GM18505 (cell line): ENCODE measurements around the gene STK32B.
"Not testable (repeated sequence)": the region's sequence is repeated elsewhere in the genome, so short reads cannot be mapped to it uniquely, and the experiment has no call there.

ENCODE experiments used
- ATAC-seq: cut with Tn5 transposase; IDR thresholded peaks from one replicate; pipeline ENCODE4 v1.9.1; 2021; ENCODE audit not compliant: unreplicated experiment
- POLR2A ChIP-seq: IDR thresholded peaks from 4 replicates; pipeline ENCODE4 v1.6.1; 2011; ENCODE audit warnings: borderline replicate concordance; ENCODE audit not compliant: insufficient read depth, insufficient read length; ENCODE audit errors: extremely low read depth

The STK32B gene

DNA sequence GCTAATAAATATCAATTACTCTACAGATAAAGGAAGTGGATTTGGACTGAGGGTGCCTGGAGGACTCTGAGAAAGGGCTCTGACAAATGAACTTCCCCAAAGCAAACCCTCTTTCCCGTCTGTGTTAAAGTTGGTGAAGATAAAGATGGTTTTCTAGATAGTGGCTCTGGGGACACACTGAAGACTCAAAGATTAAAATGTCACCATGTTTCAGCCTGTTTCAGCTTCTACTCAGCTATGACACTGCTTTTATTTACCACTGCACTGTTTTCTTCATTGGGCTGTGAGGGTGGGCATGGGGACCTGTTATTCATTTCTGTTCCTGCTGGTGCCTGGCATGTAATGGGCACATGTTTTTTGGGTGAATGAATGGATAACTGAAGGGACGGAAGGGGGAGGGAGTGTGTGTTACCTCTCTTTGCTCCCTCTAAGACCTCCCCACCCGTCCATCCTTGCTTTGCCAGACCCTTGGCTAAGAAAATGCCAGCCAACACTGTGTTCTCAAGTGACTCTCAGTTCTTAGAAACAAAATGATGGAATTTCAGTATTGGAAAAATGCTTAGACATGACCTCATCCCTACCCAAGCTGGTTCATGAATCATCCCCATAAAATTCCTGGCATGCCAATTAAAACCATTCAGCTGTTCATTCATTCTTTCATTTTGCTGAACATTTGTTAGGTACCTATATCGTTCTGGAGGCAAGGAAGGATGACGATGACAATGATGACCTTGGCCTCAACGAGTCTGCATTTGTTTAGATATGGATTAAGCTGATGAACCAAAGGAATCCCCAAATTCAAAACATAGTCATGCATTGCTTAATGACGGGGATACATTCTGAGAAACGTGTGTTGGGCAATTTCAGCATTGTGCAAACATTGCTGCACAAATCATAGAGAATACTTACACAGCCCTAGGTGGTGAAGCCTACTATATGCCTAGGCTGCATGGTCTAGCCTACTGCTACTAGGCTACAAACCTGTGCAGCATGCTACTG is 13.4 kb upstream of the STK32B start:
- TF ChIP-seq POLR2A: no peak

DNA sequence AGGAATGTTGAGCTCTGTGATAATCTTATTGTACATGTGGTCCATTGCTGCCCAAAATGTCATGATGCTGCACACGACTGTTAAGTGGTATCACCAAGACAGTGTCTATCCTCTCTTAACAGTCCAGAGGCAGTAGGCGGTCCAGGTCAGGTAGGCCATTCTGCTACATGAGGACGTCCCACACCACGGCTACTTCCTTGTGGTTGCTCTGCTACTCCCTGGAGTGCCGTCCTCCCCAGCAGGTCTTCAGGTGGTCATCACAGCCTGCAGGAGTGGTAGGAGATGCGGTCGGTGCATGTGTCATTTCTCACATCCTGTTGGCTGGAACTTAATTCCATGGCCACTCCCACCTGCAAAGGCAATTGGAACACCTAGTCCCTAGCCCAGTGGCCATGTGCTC is 11.5 kb upstream of the STK32B start:
- TF ChIP-seq POLR2A: no peak
- ATAC-seq: no peak

More for the DNA sequence above, 13.4 kb upstream of the STK32B start:
- no peak for ATAC-seq

- ATAC-seq: no peak
- no peak for TF ChIP-seq POLR2A
Measured at GRCh38 chr4:5040856-5041620, 10.2 kb upstream of the STK32B start.

DNA sequence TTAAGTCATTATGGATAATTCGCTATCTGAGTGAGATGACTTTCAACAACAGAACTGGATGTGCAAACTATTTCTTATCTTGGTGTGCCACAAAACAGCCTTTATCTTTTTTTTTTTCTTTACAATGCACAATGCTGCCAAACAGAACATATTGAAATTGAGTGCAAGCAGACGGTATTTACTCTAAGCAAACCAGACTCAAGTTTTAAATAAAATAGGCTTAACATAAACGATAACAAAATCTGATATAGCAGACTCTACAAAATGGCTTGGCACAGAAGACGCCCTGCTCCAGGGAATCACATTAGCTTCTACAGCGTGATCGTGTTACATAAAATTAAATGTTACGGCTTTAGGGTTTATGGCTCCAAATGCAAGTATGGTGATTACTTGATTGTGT is 9.6 kb upstream of the STK32B start:
- no peak for ATAC-seq
- no peak for TF ChIP-seq POLR2A

DNA sequence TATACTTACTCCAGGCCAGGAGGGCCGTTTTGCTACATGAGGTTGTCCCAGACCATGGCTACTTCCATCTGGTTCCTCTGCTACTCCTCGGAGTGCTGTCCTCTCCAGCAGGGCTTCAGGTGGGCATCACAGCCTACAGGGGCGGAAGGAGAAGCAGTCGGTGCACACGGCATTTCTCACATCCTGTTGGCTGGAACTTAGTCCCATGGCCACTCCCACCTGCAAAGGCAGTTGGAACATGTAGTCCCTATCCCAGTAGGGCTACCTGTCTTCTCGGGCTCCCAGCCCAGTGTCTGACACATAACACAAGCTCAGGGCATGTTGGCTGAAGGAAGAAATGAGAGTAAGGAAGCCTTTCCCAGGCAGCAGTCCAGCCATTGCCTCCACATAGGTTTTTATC is 7.7 kb upstream of the STK32B start:
- ATAC-seq: no peak
- no peak for TF ChIP-seq POLR2A

- ATAC-seq: no peak
- no peak for TF ChIP-seq POLR2A
Measured at GRCh38 chr4:5044341-5044740, 6.9 kb upstream of the STK32B start.

DNA sequence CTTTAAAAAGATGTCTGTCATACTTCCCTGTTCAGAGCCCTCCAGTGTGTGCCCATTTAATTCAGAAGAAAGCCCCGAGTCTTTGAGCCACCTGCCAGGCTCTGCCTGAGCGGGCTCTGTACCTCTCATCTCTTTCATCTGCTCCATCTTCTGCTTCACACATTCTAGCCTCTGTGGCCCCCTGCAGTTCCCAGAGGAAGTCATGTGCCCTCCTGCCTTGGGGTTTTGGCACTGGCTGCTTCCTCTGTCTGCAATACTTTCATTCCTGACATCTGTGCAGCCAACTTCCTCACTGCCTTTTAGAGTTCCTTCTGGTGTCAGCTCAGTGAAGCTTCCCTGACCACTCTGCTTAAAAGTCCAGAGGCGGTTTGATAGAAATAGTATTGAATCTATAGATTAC is 6.2 kb upstream of the STK32B start:
- no peak for ATAC-seq
- TF ChIP-seq POLR2A: no peak

DNA sequence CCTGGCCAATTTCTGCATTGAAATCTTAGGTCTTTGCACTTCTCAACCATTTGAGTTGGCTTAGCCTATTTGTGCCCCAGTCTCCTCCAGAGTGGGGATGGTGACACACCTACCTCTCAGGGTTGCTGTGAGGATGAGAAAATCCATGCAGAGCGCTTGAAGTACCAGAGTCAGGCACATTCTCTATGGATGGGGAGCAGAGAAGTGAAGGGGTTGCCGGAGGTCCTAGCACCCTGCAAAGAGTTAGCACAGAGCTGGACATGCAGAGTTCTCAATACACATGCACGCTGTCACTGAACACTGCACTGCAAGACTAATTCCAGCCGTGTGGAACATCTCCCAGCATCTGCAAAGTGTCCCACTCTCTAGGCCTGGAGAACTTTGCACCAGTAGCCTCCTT is 2.6 kb upstream of the STK32B start:
- ATAC-seq: no peak
- no peak for TF ChIP-seq POLR2A

DNA sequence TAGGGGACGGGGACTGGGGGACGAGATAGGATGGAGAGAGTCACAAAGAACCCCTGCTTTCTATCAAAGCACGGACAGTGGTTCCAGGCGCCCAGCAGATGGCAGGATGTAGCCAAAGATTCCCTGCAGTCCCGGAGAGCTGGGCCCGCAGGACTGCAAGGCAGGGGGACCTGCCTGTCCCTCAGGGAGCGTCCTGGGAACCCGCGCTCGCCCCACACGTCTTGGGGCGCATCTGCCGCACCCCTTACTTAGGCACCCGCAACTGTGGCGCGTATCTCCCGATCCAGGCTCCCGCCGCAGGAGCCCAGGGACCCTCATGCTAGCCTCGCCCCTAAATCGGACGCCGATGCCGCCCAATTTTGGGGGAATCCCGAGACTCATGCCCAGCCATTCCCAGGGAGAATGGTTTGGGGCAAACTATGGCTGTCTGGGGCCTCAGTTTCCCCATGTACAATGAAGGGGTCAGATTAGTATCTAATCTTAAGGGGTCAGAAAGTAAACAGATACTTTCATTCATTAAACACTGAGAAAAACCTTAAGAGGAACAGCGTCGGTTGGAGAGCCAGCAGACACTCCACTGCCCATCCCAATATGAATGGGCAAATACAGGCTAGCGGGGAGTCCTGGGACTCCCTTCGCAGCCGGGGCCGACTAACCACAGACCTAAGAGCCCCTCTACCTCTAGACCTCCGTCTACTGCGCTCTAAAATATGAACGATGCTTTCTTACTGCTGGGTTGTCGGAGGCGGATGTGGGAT is 581 bp upstream of the STK32B start:
- ATAC-seq: no peak
- no peak for TF ChIP-seq POLR2A

DNA sequence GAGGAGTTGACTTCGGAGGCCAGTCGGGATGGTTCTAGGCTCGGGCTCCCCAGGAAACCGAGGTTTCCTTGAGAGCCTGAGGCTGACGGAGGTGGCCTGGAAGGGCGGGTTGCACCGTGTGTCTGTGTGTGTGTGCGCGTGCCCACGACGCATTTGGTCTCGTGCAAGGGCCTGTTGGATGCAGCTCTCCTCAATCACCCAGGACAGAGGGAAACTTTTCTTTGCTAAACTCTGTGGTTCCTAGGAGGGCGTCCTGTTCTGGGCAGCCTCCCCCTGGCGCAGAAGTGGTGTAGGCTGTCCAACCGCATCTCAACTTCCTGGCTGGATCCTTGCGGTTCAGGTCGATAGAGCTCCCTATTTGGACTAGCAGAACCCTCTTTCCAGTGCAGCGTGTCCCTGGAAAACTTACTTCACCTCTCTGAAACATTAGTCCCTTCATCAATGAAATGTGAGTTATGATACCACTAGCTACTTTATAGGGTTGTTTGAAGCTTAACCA is 973 bp downstream of the STK32B start:
- no peak for TF ChIP-seq POLR2A
- no peak for ATAC-seq

DNA sequence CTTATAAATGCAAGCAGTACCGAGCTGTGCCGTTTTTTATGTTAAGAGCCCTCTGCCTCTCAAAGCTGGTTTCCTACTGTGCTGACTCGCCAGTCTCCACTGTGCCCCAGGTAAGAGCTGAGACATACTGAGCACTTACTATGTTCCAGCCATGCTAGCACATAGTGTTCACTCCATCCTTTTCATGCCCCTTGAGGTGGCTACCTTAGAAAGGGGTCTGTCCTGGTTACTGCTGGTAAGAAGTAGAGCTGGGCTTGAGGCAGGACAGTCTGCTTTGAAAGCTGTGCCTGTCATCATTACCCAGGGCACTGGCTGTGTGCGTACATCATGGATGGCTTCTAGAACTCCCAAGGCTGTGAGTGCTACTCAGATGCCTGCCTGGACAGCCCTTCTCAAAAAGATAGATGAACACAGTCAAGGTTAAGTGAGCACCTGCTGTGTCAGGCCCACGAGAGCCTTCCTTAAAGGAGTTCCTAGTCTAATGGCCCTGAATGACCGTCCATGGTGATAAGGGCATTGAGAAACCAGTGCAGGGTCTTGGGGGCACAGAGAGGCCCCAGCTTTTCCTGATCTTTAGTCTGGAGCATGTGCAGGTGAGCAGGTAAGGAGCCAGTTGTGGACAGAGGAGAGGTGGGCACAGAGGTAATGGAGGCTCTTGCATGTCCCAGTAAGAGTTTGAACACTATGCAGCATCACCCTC is 1.6 kb downstream of the STK32B start:
- no peak for TF ChIP-seq POLR2A
- ATAC-seq: no peak

- no peak for TF ChIP-seq POLR2A
- no peak for ATAC-seq
Measured at GRCh38 chr4:5054532-5054931, 3.3 kb downstream of the STK32B start.

DNA sequence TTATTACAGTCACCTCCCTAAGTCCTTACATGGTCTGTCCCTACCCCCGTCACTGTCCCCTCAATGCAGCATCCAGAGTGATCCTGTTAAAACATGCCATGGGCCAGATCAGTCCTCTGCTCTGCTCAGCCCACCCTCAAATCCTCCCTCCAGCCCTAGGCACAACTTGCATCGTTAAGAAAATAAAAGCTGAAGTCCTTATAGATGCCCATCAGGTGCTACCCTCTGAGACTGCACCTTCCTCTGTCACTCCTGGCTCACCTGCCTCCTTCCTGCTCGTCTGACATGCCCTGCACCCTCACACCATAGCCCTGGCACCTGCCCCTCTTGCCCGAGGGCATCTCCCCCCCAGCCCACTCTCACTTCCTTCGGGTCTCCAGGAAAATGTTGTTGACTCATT is 4.1 kb downstream of the STK32B start:
- ATAC-seq: no peak
- no peak for TF ChIP-seq POLR2A

GRCh38 chr4:5066101-5066500 is 14.8 kb downstream of the STK32B start:
- no peak for ATAC-seq

GRCh38 chr4:5066968-5067367 is 15.7 kb downstream of the STK32B start:
- ATAC-seq: not testable (repeated sequence)

More at GRCh38 chr4:5066101-5066500, 14.8 kb downstream of the STK32B start:
- no peak for TF ChIP-seq POLR2A
